Ovary (tissue), 9 donors: ENCODE data around the gene CCDC63. TPM values are rescaled to one million over a fixed set of nuclear protein-coding genes. Genes with fewer than 3 reads are reported as not detected.

Experiments
- DNase-seq, 5 donors: peaks; one replicate each; pipeline ENCODE4 v3.0.0-alpha.2; 2019 to 2020
- H3K27ac ChIP-seq, 2 donors: fragments of 200-600 bp; one replicate each; pipeline versions ENCODE4 v1.5.1 to v1.8.0; 2019 to 2022
- H3K27me3 ChIP-seq: fragments of 200-600 bp; one replicate; pipeline ENCODE4 v1.8.0; 2022
- H3K36me3 ChIP-seq: fragments of 200-600 bp; sonication (generic); one replicate; pipeline ENCODE4 v1.5.1; 2019
- H3K4me1 ChIP-seq: one replicate; pipeline ENCODE4 v1.8.1; 2013; ENCODE audit warnings: mild to moderate bottlenecking, moderate library complexity; ENCODE audit not compliant: insufficient read depth
- H3K4me3 ChIP-seq: fragments of 200-600 bp; sonication (generic); one replicate; pipeline ENCODE4 v1.5.1; 2017
- H3K9me3 ChIP-seq, 2 donors: fragments of 200-600 bp in 1 of 2; sonication (generic) in 1 of 2; one replicate each; pipeline versions ENCODE4 v1.5.1 to v1.8.1; 2013 to 2019; ENCODE audit warnings: mild to moderate bottlenecking in 1 of 2, moderate library complexity in 1 of 2
- CTCF ChIP-seq, 3 donors: fragments of 450-650 bp in 2 of 3; fragments of 200-600 bp in 1 of 3; IDR thresholded peaks; one replicate each; pipeline versions ENCODE4 v1.5.1 to v1.8.0; 2016 to 2022; ENCODE audit warnings: antibody characterized with exemption in 3 of 3, mild to moderate bottlenecking in 1 of 3
- EP300 ChIP-seq: sonication (generic); formaldehyde crosslinking; IDR thresholded peaks from one replicate; pipeline ENCODE4 v1.6.1; 2017; ENCODE audit warnings: antibody characterized with exemption
- POLR2A ChIP-seq: fragments of 450-650 bp; IDR thresholded peaks from one replicate; pipeline ENCODE4 v1.6.1; 2017; ENCODE audit warnings: antibody characterized with exemption, mild to moderate bottlenecking, moderate library complexity
- WGBS, 3 donors: extraction: QIAGEN DNeasy Blood & Tissue Kit in 1 of 3; methylation state at CpG; one replicate each; pipeline versions ENCODE4 v1.1.5 to v1.1.7; 2013 to 2017; 5-methylcytosine and 5-hydroxymethylcytosine counted together
- intact Hi-C, 4 donors: fragments of 100-400 bp; cut with DNase I; formaldehyde crosslinking; loops; one replicate each; pipeline versions ENCODE4 v1.11.0 to v1.15.1; 2022 to 2023
- polyA plus RNA-seq, 2 donors: library from polyadenylated mRNA; stranded (reverse); fragments of 200-250 nt in 1 of 2; fragments of 350-450 nt in 1 of 2; fragmentation: Illumina TruSeq in 1 of 2; extraction: RNeasy Lipid Tissue Mini Kit (QIAGEN cat#74804) in 1 of 2; gene quantifications; one replicate each; pipeline ENCODE4 v1.2.3, GENCODE V29; 2013 to 2014
- total RNA-seq, 7 donors: library from RNA; depleted of rRNA in 2 of 7; stranded (reverse); fragments of >200 nt in 2 of 7; fragmentation: NEBNext Ultra II Directional in 3 of 7; extraction: Animal tissue kit (Norgen Biotek cat#: 25700) in 3 of 7; gene quantifications; one replicate each; pipeline versions ENCODE4 v1.1.0 to v1.2.4, GENCODE V29; 2016 to 2023
- donor health status: DM: no; HTN: no; CAD: no; lungs with moderate emphysema.
- donor health status: DM: no; HTN: no; CAD: no.
- donor health status: Bipolar disorder and iron deficiency.
- donor health status: DM: yes; HTN: yes; CAD: no.
- donor health status: DM: no; HTN: no; CAD: no.
- donor health status: DM: yes; HTN: yes; CAD: no.

CCDC63 gene
- total and polyA plus RNA-seq, 9 donors, result not detected

GRCh38 chr12:110885152-110885840 lies 38.5 kb downstream of the CCDC63 start:
- Histone ChIP-seq H3K27me3 (no peaks in the 10 kb centered on the region), H3K4me3 (no peak overlapping the region), H3K9me3 (no peaks in the 10 kb centered on the region), H3K36me3 (no peaks in the 10 kb centered on the region), H3K4me1 (no peaks in the 10 kb centered on the region), H3K27ac (no peak overlapping the region)
- TF ChIP-seq CTCF (IDR thresholded peaks at IDR 0.05), result no peak
- DNase-seq, result no peak
- intact Hi-C loops, result loop anchor here in 3 of 4 donors (5.0 to 10.0 kb wide), 5 partner anchors 270 to 433 kb away; partner anchors contain the start of genes ARPC3 (in 2 of the 3), FAM216A (in 2 of the 3), GPN3 (in 2 of the 3) and TCTN1 (in 1 of the 3)
- WGBS, 3 donors, result 73 to 78% (median 73%) methylated on average over 6 of the region's 6 CpGs

DNA sequence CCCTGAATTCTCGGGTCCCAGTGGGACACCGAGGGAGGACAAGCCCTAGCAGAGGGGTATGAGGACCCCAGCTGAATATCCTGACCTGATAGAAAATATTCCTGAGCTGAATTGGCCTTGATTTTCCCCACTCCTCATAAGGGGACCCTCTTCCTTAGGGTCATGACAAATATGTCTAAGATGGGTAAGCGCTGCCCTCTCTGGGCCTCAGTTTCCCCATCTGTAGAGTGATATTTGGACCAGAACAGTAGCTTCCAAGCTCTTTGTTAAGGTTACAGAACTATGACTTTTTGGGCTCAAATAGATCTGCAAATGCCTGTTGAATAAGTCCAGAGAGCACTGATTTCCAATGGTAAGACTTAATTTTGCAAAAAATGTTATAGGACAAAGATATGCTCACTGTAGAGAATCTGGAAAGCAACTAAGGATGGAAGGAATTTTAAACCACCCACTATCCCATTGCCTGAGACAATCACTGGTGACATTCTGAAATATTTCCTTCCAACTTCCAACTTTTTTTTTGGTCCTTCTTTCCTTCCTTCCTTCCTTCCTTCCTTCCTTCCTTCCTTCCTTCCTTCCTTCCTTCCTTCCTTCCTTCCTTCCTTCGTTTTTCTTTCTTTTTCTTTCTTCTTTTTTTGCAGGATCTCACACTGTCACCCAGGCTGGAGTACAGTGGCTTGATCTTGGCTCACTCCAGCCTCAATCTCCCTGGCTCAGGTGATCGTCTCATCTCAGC lies 41.6 kb downstream of the CCDC63 start:
- no peaks in the 10 kb centered on the region for H3K27me3 ChIP-seq
- WGBS, 3 donors, result 35 to 39% (median 38%) methylated on average over 5 of the region's 5 CpGs
- H3K36me3 ChIP-seq, result no peaks in the 10 kb centered on the region
- H3K27ac ChIP-seq, result no peak overlapping the region
- H3K4me1 ChIP-seq, result no peaks in the 10 kb centered on the region
- intact Hi-C loops, result loop anchor here in 3 of 4 donors (5.0 to 10.0 kb wide), 5 partner anchors 274 to 436 kb away; partner anchors contain the start of genes ARPC3 (in 2 of the 3), FAM216A (in 2 of the 3), GPN3 (in 2 of the 3) and TCTN1 (in 1 of the 3)
- H3K9me3 ChIP-seq, result no peaks in the 10 kb centered on the region
- DNase-seq, result no peak
- H3K4me3 ChIP-seq, result no peak overlapping the region
- TF ChIP-seq CTCF (IDR thresholded peaks at IDR 0.05) (no peak), EP300 (no peak)

DNA sequence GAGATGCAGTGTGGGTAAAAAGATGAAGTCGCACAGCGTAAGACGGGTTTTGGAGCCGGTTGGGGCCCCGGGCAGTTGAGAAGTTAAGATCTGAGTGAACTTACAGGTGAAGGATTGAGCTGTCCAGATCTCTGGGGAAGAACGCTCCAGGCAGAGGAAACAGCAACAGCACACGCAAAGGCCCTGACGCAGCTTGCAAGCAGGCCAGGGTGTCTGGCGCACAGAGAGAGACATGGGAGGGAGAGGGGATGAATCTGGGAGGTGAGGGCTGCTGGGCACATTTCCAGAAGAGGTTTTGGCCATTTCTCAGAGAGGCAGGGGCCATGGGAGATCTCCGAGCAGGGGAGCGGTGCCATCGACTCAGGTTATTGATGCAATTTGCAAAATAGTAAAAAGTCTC lies 42.6 kb downstream of the CCDC63 start:
- intact Hi-C loops, result loop anchor here in 3 of 4 donors (5.0 to 10.0 kb wide), 5 partner anchors 275 to 437 kb away; partner anchors contain the start of genes ARPC3 (in 2 of the 3), FAM216A (in 2 of the 3), GPN3 (in 2 of the 3) and TCTN1 (in 1 of the 3)
- H3K4me1 ChIP-seq, result no peaks in the 10 kb centered on the region
- H3K36me3 ChIP-seq, result no peaks in the 10 kb centered on the region
- H3K9me3 ChIP-seq, result no peaks in the 10 kb centered on the region
- no peak overlapping the region for H3K27ac ChIP-seq
- no peak for DNase-seq
- H3K4me3 ChIP-seq, result no peak overlapping the region
- H3K27me3 ChIP-seq, result no peaks in the 10 kb centered on the region
- no peak for TF ChIP-seq EP300
- TF ChIP-seq CTCF (IDR thresholded peaks at IDR 0.05), result no peak
- no peak for TF ChIP-seq POLR2A
- WGBS, 3 donors, result 82 to 89% (median 85%) methylated on average over 12 of the region's 12 CpGs

- TF ChIP-seq POLR2A, result no peak
- no peak for TF ChIP-seq EP300
- Histone ChIP-seq H3K27ac (no peak overlapping the region), H3K9me3 (no peaks in the 10 kb centered on the region), H3K4me3 (no peak overlapping the region), H3K36me3 (no peaks in the 10 kb centered on the region), H3K27me3 (no peaks in the 10 kb centered on the region), H3K4me1 (no peaks in the 10 kb centered on the region)
- WGBS, 3 donors, result 80 to 84% (median 81%) methylated on average over 3 of the region's 3 CpGs
- DNase-seq, result no peak
- intact Hi-C loops, result loop anchor here in 1 of 4 donors (10.0 kb wide), 1 partner anchor 411 kb away; no protein-coding TSS in a partner anchor
Measured at GRCh38 chr12:110893956-110894355, 47.2 kb downstream of the CCDC63 start.
